Endothelial cell of umbilical vein (primary cell): ENCODE measurements around the gene ALDH4A1. TPM values are rescaled to one million over a fixed set of nuclear protein-coding genes. Genes with fewer than 3 reads are reported as not detected.

Experiments
- BruUV-seq: library from RNA; stranded (reverse); fragments of 400-500 nt; replicated peaks from 2 replicates; lab custom pipeline; 2021; lab: Mats Ljungman, UMichigan
- CTCF ChIA-PET: fragments of 300-600, 350-600 bp; sonication (Branson Sonifier 250); formaldehyde crosslinking; loops from one replicate; lab custom pipeline; 2021; ENCODE audit warnings: antibody characterized with exemption, inconsistent platforms; lab: Charles Lee
- POLR2A ChIA-PET: fragments of 300-600, 350-600 bp; sonication (Branson Sonifier 250); formaldehyde crosslinking; loops from one replicate; lab custom pipeline; 2021; ENCODE audit warnings: antibody characterized with exemption, inconsistent platforms; lab: Charles Lee
- DNase-seq: peaks from one replicate; pipeline ENCODE4 v3.0.0-alpha.2; 2011; ENCODE audit warnings: low read depth, low spot score
- FAIRE-seq: peaks from 2 replicates; lab custom pipeline; 2011; peaks lifted over from hg19 to GRCh38; lab: Jason Lieb, UNC
- H2AFZ ChIP-seq: 2 replicates; pipeline ENCODE4 v1.6.0; 2012; ENCODE audit warnings: low read depth, low read length, control low read depth, inconsistent platforms
- H3K27ac ChIP-seq: 2 replicates; pipeline ENCODE4 v1.5.1; 2011; ENCODE audit warnings: low read depth, mild to moderate bottlenecking, control low read depth, low read length, moderate library complexity; ENCODE audit not compliant: insufficient read depth
- H3K27me3 ChIP-seq, 2 experiments: 2 replicates each; pipeline versions ENCODE4 v1.6.0 to v1.6.1; 2011; ENCODE audit warnings: low read length in 2 of 2, mixed read lengths in 1 of 2; ENCODE audit not compliant: control insufficient read depth in 2 of 2, insufficient read depth in 2 of 2
- H3K36me3 ChIP-seq, 2 experiments: 2 replicates in 1 of 2; 3 replicates in 1 of 2; pipeline ENCODE4 v1.5.1; 2011; ENCODE audit warnings: low read length in 2 of 2, mild to moderate bottlenecking in 1 of 2, moderate library complexity in 1 of 2; ENCODE audit not compliant: control insufficient read depth in 2 of 2, insufficient read depth in 2 of 2; ENCODE audit errors: extremely low read depth in 1 of 2
- H3K4me1 ChIP-seq: 3 replicates; pipeline ENCODE4 v1.5.1; 2011; ENCODE audit warnings: mild to moderate bottlenecking, low read length; ENCODE audit not compliant: control insufficient read depth, insufficient read depth; ENCODE audit errors: extremely low read depth
- H3K4me2 ChIP-seq: 2 replicates; pipeline ENCODE4 v1.6.1; 2011; ENCODE audit warnings: low read length, control low read depth, mixed read lengths; ENCODE audit not compliant: insufficient read depth
- H3K4me3 ChIP-seq, 3 experiments: fragments of 200-600 bp in 1 of 3; sonication (generic), shearing (Covaris generic) in 1 of 3; replicated peaks in 1 of 3; 2 replicates each; pipeline ENCODE4 v1.5.1; 2011 to 2016; ENCODE audit warnings: control low read depth in 3 of 3, low read length in 3 of 3, mild to moderate bottlenecking in 2 of 3, inconsistent platforms in 1 of 3, low read depth in 1 of 3, moderate library complexity in 1 of 3; ENCODE audit not compliant: insufficient read depth in 1 of 3
- H3K79me2 ChIP-seq: 2 replicates; pipeline ENCODE4 v1.6.0; 2012; ENCODE audit warnings: low read length, inconsistent platforms; ENCODE audit not compliant: control insufficient read depth, insufficient read depth
- H3K9ac ChIP-seq: replicated peaks from 2 replicates; pipeline ENCODE3; 2011; ENCODE audit warnings: low read length, control low read depth; ENCODE audit not compliant: insufficient read depth; ENCODE audit errors: extremely low read depth
- H3K9me1 ChIP-seq: replicated peaks from 3 replicates; pipeline ENCODE4 v1.6.0; 2011; ENCODE audit warnings: mild to moderate bottlenecking, low read length; ENCODE audit not compliant: control insufficient read depth, insufficient read depth; ENCODE audit errors: extremely low read depth
- H3K9me3 ChIP-seq: replicated peaks from 2 replicates; pipeline ENCODE4 v1.5.1; 2012; ENCODE audit warnings: low read length, inconsistent platforms; ENCODE audit not compliant: control insufficient read depth, insufficient read depth
- H4K20me1 ChIP-seq: replicated peaks from 2 replicates; pipeline ENCODE3; 2011; ENCODE audit warnings: mild to moderate bottlenecking, low read length; ENCODE audit not compliant: control insufficient read depth, insufficient read depth; ENCODE audit errors: extremely low read depth
- EZH2 ChIP-seq: IDR thresholded peaks from 2 replicates; pipeline ENCODE4 v1.6.1; 2012; ENCODE audit warnings: borderline replicate concordance, low read depth, mild to moderate bottlenecking, moderate library complexity, low read length, inconsistent platforms; ENCODE audit not compliant: severe bottlenecking
- FOS ChIP-seq: IDR thresholded peaks from 2 replicates; pipeline ENCODE4 v1.6.1; 2011; ENCODE audit warnings: mild to moderate bottlenecking, low read length, moderate library complexity, borderline replicate concordance; ENCODE audit not compliant: insufficient read depth
- GATA2 ChIP-seq: IDR thresholded peaks from 2 replicates; pipeline ENCODE4 v1.7.0; 2011; ENCODE audit warnings: low read depth, mild to moderate bottlenecking, moderate library complexity, mixed read lengths, low read length; ENCODE audit not compliant: insufficient read length, insufficient read depth
- JUN ChIP-seq: IDR thresholded peaks from 2 replicates; pipeline ENCODE4 v1.6.1; 2011; ENCODE audit warnings: borderline replicate concordance, low read depth; ENCODE audit not compliant: insufficient read length, insufficient read depth
- MAX ChIP-seq: IDR thresholded peaks from 2 replicates; pipeline ENCODE4 v1.6.1; 2011; ENCODE audit not compliant: insufficient read depth, insufficient read length
- MYC ChIP-seq: IDR thresholded peaks from one replicate; pipeline ENCODE4 v1.6.1; 2011; ENCODE audit warnings: mild to moderate bottlenecking, low read depth, low read length
- POLR2A ChIP-seq: IDR thresholded peaks from 2 replicates; pipeline ENCODE4 v1.6.1; 2012; ENCODE audit warnings: low read depth, mild to moderate bottlenecking, control low read depth, low read length
- POLR2AphosphoS5 ChIP-seq: IDR thresholded peaks from 2 replicates; pipeline ENCODE4 v1.6.1; 2012; ENCODE audit warnings: low read depth, mild to moderate bottlenecking, control low read depth, low read length, moderate library complexity; ENCODE audit not compliant: insufficient read depth
- dilution Hi-C: fragments of 300-500 bp; cut with MboI; formaldehyde crosslinking; loops from one replicate; pipeline ENCODE4 v1.15.0; 2019; ENCODE audit warnings: low sequenced_read_pairs; ENCODE audit not compliant: extremely low pct_ligation_motif_present
- intact Hi-C: fragments of 100-400 bp; cut with micrococcal nuclease; formaldehyde crosslinking; loops from one replicate; pipeline ENCODE4 v1.10.0; 2022
- polyA plus RNA-seq, 4 experiments: library from polyadenylated mRNA; depleted of rRNA in 3 of 4; stranded (reverse) in 3 of 4; unstranded in 1 of 4; fragments of >200 nt; gene quantifications; 2 replicates each; pipeline versions ENCODE4 v1.2.1 to v1.2.3, GENCODE V29; 2011 to 2012; ENCODE audit warnings: missing spikeins in 1 of 4
- total RNA-seq: library from RNA; stranded (reverse); gene quantifications from 2 replicates; pipeline ENCODE4 v1.2.3, GENCODE V29; 2021
- TF ChIP-seq, protein P1 (sequence below), 2 donors: IDR thresholded peaks; 1 replicate in 1 of 2; 2 replicates in 1 of 2; pipeline ENCODE4 v1.5.1; 2011; ENCODE audit warnings: low read length in 2 of 2, mild to moderate bottlenecking in 2 of 2, moderate library complexity in 2 of 2, control low read depth in 1 of 2, inconsistent platforms in 1 of 2, low read depth in 1 of 2; ENCODE audit not compliant: insufficient read depth in 1 of 2; ENCODE audit errors: extremely low read depth in 1 of 2

The ALDH4A1 gene
- total and polyA plus RNA-seq, 2 donors (not counting 3 experiments of a cell fraction or from before 2014, with no cell fraction given): 17.4 to 18.5 TPM

GRCh38 chr1:18943914-18944572, 41.7 kb upstream of the ALDH4A1 start:
- ChIA-PET CTCF (interaction anchor here (2.4 to 8.0 kb wide), 4 partner anchors 11 to 36 kb away, joined by 8 to 66 read pairs (median 23); partner anchors contain the start of gene IFFO2), POLR2A (interaction anchor here (0.5 to 1.0 kb wide), 2 partner anchors 9 to 41 kb away, joined by 3 to 4 read pairs; partner anchors contain the start of gene ALDH4A1)
- no peak overlapping the region for H3K4me2 ChIP-seq
- no peak overlapping the region for H3K4me3 ChIP-seq
- no peak for DNase-seq
- dilution Hi-C loops (no loop called here), intact Hi-C loops (no loop called here)
- H4K20me1 ChIP-seq: no peaks in the 10 kb centered on the region
- TF ChIP-seq GATA2: no peak
- no peaks in the 10 kb centered on the region for H3K9me1 ChIP-seq
- H2AFZ ChIP-seq: no peak overlapping the region
- H3K9ac ChIP-seq: no peak overlapping the region
- no peaks in the 10 kb centered on the region for H3K9me3 ChIP-seq
- no TSS peak for BruUV-seq
- no peaks in the 10 kb centered on the region for H3K36me3 ChIP-seq
- H3K27me3 ChIP-seq: no peaks in the 10 kb centered on the region
- H3K27ac ChIP-seq: no peak overlapping the region
- peaks cover 32% of the 10 kb centered on the region for H3K4me1 ChIP-seq
- FAIRE-seq: no peak
- peaks cover 96% of the 10 kb centered on the region for H3K79me2 ChIP-seq

DNA sequence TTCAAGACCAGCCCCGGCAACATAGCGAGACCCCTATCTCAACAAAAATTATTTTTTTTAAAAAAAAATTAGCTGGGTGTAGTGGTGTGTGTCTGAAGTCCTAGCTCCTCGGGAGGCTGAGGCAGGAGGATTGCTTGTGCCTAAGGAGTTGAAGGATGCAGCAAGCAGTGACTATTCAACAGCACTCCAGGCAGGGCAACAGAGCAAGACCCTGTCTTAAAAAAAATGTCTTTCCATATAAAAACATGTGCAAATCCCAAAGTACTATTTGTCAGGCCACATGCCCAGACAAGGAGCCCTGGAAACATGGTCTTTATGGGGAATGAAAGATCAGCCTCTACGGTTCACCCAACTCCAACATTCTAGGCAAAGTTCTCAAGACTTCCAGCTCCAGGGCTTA, 40.8 kb upstream of the ALDH4A1 start:
- Histone ChIP-seq H3K4me1 (peaks cover 28% of the 10 kb centered on the region), H2AFZ (no peak overlapping the region), H3K4me2 (no peak overlapping the region), H3K4me3 (no peak overlapping the region), H3K36me3 (no peaks in the 10 kb centered on the region), H4K20me1 (no peaks in the 10 kb centered on the region), H3K9ac (no peak overlapping the region), H3K79me2 (peaks cover 96% of the 10 kb centered on the region), H3K27me3 (no peaks in the 10 kb centered on the region), H3K9me3 (no peaks in the 10 kb centered on the region), H3K27ac (no peak overlapping the region), H3K9me1 (no peaks in the 10 kb centered on the region)
- no peak for DNase-seq
- ChIA-PET CTCF (interaction anchor here (1.5 to 8.0 kb wide), 4 partner anchors 9 to 29 kb away, joined by 3 to 66 read pairs (median 23); partner anchors contain the start of gene IFFO2), POLR2A (interaction anchor here (1.0 kb wide), 1 partner anchor 40 kb away, joined by 3 read pairs; the partner anchor contains the start of gene ALDH4A1)
- dilution Hi-C loops: no loop called here
- BruUV-seq: no TSS peak
- TF ChIP-seq FOS (no peak), MYC (no peak), JUN (no peak), POLR2AphosphoS5 (no peak), POLR2A (no peak), MAX (no peak), EZH2 (no peak), GATA2 (no peak)
- TF ChIP-seq, protein P1, sequence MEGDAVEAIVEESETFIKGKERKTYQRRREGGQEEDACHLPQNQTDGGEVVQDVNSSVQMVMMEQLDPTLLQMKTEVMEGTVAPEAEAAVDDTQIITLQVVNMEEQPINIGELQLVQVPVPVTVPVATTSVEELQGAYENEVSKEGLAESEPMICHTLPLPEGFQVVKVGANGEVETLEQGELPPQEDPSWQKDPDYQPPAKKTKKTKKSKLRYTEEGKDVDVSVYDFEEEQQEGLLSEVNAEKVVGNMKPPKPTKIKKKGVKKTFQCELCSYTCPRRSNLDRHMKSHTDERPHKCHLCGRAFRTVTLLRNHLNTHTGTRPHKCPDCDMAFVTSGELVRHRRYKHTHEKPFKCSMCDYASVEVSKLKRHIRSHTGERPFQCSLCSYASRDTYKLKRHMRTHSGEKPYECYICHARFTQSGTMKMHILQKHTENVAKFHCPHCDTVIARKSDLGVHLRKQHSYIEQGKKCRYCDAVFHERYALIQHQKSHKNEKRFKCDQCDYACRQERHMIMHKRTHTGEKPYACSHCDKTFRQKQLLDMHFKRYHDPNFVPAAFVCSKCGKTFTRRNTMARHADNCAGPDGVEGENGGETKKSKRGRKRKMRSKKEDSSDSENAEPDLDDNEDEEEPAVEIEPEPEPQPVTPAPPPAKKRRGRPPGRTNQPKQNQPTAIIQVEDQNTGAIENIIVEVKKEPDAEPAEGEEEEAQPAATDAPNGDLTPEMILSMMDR (IDR thresholded peaks at IDR 0.05; ENCODE audit: extremely low read depth in 1 of 2, insufficient read depth in 1 of 2, low read depth in 1 of 2, low read length in 2 of 2): no peak
- no peak for FAIRE-seq
- intact Hi-C loops: no loop called here
